ENCODE results near the gene ETNK1.
"Not testable (repeated sequence)": the region's sequence is repeated elsewhere in the genome, so short reads cannot be mapped to it uniquely, and the experiment has no call there.

ETNK1 gene

GRCh38 chr12:22624870-22625761 is at the start of gene ETNK1:
ETNK1 (plus strand) TSS chr12:22625171; CDS start chr12:22625431, 260 bp downstream.
- peak; percentile 97 for DNase-seq

- no peak for DNase-seq
These were observed 48.9 kb upstream of the ETNK1 start for GRCh38 chr12:22576065-22576464.

GRCh38 chr12:22576473-22576872 is 48.5 kb upstream of the ETNK1 start:
- DNase-seq: no peak

GRCh38 chr12:22577667-22578066 is 47.3 kb upstream of the ETNK1 start:
- DNase-seq: no peak

GRCh38 chr12:22578328-22578727 is 46.6 kb upstream of the ETNK1 start:
- no peak for DNase-seq

- DNase-seq: no peak
These were observed 36.2 kb upstream of the ETNK1 start for GRCh38 chr12:22588817-22589216.

- no peak for DNase-seq
These were observed 31.1 kb upstream of the ETNK1 start for GRCh38 chr12:22593864-22594263.

GRCh38 chr12:22597539-22597938 is 27.4 kb upstream of the ETNK1 start:
- DNase-seq: not testable (repeated sequence)

- DNase-seq: no peak
These were observed 26.7 kb upstream of the ETNK1 start for GRCh38 chr12:22598141-22598762.

GRCh38 chr12:22598763-22599161 is 26.2 kb upstream of the ETNK1 start:
- no peak for DNase-seq

GRCh38 chr12:22600181-22600580 is 24.8 kb upstream of the ETNK1 start:
- no peak for DNase-seq

GRCh38 chr12:22609501-22609900 is 15.5 kb upstream of the ETNK1 start:
- no peak for DNase-seq

- DNase-seq: no peak
These were observed 14.8 kb upstream of the ETNK1 start for GRCh38 chr12:22610131-22610530.

- not testable (repeated sequence) for DNase-seq
These were observed 12.1 kb upstream of the ETNK1 start for GRCh38 chr12:22612822-22613221.

- DNase-seq: no peak
These were observed 8.9 kb upstream of the ETNK1 start for GRCh38 chr12:22615963-22616501.

- DNase-seq: no peak
These were observed 7.3 kb upstream of the ETNK1 start for GRCh38 chr12:22617630-22618029.

GRCh38 chr12:22624548-22624869 is 462 bp upstream of the ETNK1 start:
- DNase-seq: no peak

GRCh38 chr12:22625762-22626294 is 857 bp downstream of the ETNK1 start:
- DNase-seq: peak; percentile 60

GRCh38 chr12:22626406-22626805 is 1.4 kb downstream of the ETNK1 start:
- DNase-seq: no peak

GRCh38 chr12:22627371-22627770 is 2.4 kb downstream of the ETNK1 start:
- DNase-seq: no peak

- no peak for DNase-seq
These were observed 3.3 kb downstream of the ETNK1 start for GRCh38 chr12:22628228-22628627.

- no peak for DNase-seq
These were observed 7.0 kb downstream of the ETNK1 start for GRCh38 chr12:22631863-22632463.

GRCh38 chr12:22634883-22635282 is 9.9 kb downstream of the ETNK1 start:
- no peak for DNase-seq

All from right hindlimb (tissue), 1 donor.